Measurements from ENCODE around the gene CMYA5. TPM values are rescaled to one million over a fixed set of nuclear protein-coding genes. Genes with fewer than 3 reads are reported as not detected.

CMYA5 gene
- total and polyA plus RNA-seq, 2 experiments from 2014 or later = 19.8 to 87.2 TPM

DNA sequence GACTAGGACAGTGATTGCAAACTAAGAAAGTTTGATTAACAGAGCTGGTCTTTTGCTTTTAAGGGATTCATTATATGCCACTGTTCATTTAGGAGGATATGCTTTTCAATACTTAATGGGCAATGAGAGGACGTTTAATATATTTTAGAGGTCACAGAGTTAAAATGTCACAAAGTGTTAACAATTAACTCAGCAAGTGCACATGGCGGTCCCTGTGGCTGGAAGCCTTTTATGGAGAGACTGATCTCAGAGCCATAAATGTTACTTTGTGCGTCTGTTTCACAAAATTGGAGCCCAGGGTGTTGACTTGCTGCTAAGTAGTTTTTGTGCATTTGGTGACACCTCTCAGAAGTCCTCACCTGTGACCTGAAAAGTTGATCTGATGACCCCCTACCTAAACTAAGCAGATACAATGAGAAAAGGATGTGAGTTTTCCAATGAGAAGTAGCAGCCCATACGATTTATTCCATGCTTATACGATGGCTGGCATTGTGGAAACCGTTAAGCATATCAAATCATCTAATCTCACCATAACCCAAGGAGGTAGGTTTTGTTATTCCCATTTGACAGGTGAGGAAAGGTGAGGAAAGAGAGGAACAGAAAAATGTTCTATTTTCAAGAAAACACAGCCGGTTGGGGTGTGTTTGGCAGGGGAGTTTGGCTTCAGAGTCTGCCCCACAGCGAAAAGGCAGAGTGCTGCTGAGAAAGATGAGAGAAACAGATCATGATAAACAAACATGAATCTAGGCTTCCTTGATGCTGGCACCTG, 64.4 kb downstream of the CMYA5 start:
- no peaks in the 10 kb centered on the region for H3K4me1 ChIP-seq (ENCODE audit: low read depth)
- no peak overlapping the region for H3K4me3 ChIP-seq
- DNase-seq (ENCODE audit: low read depth in 1 of 2, low spot score in 1 of 2) = no peak
- no peak overlapping the region for H3K27ac ChIP-seq
- H3K27me3 ChIP-seq = no peaks in the 10 kb centered on the region
- H3K36me3 ChIP-seq = peaks cover 54% of the 10 kb centered on the region
- H3K9me3 ChIP-seq (ENCODE audit: low read depth) = no peaks in the 10 kb centered on the region
- TF ChIP-seq, protein P1, sequence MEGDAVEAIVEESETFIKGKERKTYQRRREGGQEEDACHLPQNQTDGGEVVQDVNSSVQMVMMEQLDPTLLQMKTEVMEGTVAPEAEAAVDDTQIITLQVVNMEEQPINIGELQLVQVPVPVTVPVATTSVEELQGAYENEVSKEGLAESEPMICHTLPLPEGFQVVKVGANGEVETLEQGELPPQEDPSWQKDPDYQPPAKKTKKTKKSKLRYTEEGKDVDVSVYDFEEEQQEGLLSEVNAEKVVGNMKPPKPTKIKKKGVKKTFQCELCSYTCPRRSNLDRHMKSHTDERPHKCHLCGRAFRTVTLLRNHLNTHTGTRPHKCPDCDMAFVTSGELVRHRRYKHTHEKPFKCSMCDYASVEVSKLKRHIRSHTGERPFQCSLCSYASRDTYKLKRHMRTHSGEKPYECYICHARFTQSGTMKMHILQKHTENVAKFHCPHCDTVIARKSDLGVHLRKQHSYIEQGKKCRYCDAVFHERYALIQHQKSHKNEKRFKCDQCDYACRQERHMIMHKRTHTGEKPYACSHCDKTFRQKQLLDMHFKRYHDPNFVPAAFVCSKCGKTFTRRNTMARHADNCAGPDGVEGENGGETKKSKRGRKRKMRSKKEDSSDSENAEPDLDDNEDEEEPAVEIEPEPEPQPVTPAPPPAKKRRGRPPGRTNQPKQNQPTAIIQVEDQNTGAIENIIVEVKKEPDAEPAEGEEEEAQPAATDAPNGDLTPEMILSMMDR (IDR thresholded peaks at IDR 0.05; ENCODE audit: low read depth, low read length) = no peak

DNA sequence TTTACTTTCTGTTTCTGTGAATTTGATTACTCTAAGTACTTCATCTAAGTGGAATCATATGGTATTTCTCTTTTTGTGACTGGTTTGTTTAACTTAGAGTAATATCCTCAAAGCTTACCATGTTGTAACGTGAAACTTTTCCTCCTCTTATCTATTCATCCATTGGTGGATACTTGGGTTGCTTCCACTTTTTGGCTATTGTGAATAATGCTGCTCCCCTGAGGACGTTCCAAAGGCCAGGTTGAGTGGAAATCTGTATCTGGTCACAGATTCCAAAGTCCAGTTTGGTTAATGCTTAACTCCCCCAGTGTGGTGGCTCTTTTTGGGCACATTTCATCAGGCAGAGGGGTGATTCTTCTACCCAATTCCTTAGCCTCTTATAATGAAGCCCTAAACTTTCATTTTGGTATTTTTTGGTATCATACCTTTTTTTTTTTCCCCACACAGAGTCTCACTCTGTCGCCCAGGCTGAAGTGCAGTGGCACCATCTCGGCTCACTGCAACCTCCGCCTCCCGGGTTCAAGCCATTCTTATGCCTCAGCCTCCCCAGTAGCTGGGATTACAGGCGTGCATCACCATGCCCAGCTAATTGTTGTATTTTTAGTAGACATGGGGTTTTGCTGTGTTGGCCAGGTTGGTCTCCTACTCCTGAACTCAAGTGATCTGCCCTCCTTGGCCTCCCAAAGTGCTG, 65.4 kb downstream of the CMYA5 start:
- DNase-seq (ENCODE audit: low read depth in 1 of 2, low spot score in 1 of 2) = no peak
- H3K4me1 ChIP-seq (ENCODE audit: low read depth) = no peaks in the 10 kb centered on the region
- H3K36me3 ChIP-seq = peaks cover 53% of the 10 kb centered on the region
- no peak overlapping the region for H3K27ac ChIP-seq
- H3K27me3 ChIP-seq = no peaks in the 10 kb centered on the region
- H3K9me3 ChIP-seq (ENCODE audit: low read depth) = no peaks in the 10 kb centered on the region
- TF ChIP-seq, protein P1 (IDR thresholded peaks at IDR 0.05; ENCODE audit: low read depth, low read length) = no peak
- H3K4me3 ChIP-seq = no peak overlapping the region

DNA sequence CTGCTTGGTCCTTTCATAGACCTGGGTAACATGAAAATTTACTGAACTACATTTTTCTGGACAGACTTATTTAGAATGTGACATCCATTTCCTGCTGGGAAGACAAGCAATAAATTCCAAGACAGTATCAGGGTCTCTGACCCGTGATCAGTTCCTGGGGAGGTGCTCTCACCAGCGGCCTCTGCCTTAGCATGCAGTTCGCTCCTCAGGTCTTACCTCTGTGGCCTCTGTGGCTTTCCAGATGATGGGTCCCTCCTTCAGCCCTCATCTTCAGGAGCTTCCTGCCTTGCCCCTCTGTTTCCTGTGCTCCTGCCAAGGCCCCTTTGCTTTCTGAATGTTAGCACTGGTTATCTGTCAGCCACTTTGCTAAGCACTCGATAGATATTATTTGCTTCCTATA, 66.4 kb downstream of the CMYA5 start:
- Histone ChIP-seq H3K27ac (no peak overlapping the region), H3K27me3 (no peaks in the 10 kb centered on the region), H3K4me1 (ENCODE audit: low read depth) (no peaks in the 10 kb centered on the region), H3K9me3 (ENCODE audit: low read depth) (no peaks in the 10 kb centered on the region), H3K36me3 (peaks cover 49% of the 10 kb centered on the region), H3K4me3 (no peak overlapping the region)
- DNase-seq (ENCODE audit: low read depth in 1 of 2, low spot score in 1 of 2) = no peak
- TF ChIP-seq, protein P1 (IDR thresholded peaks at IDR 0.05; ENCODE audit: low read depth, low read length) = no peak

DNA sequence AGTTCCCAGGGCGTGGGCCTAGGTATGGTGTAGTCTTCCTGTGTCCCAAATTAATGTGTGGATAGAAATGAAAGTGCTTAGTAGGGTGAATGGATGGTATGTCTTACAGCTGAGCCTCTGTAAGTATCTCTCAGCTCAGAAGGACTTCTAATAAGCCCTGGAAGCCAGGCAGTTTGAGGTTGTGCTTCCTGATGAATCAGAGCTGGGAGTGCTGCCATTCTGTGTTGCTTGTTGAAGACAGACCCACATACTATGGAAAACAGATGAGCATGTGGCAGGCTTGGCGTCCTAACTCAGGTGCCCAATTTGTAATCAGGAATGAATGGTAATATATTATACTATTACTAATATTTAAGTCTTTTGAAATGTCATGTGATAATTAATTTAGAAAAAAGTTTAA, 69.8 kb downstream of the CMYA5 start:
- TF ChIP-seq, protein P1 (IDR thresholded peaks at IDR 0.05; ENCODE audit: low read depth, low read length) = no peak
- Histone ChIP-seq H3K4me1 (ENCODE audit: low read depth) (no peaks in the 10 kb centered on the region), H3K27me3 (no peaks in the 10 kb centered on the region), H3K27ac (no peak overlapping the region), H3K9me3 (ENCODE audit: low read depth) (no peaks in the 10 kb centered on the region), H3K4me3 (no peak overlapping the region), H3K36me3 (peaks cover 50% of the 10 kb centered on the region)
- peak in 1 of 2 donors; percentile 58 for DNase-seq (ENCODE audit: low read depth in 1 of 2, low spot score in 1 of 2)

DNA sequence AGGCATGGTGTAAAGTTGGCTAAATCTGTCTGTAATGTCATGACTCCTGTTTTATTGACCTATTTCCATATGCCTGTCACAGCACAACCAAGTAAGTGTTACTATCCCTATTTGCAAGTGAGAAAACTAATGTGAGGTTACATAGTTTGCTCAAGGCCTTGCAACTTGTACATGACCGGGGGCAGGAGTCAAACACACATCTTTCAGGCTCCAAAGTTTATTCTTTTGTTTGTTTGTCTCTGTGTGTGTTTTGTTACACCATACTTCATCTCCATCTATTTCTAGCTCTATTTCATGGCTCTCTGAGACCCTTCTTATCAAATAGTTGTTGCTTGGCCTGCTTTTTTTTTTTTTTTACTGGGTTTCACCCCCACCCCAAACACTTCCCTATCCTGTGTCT, 70.2 kb downstream of the CMYA5 start:
- TF ChIP-seq, protein P1 (IDR thresholded peaks at IDR 0.05; ENCODE audit: low read depth, low read length) = no peak
- H3K9me3 ChIP-seq (ENCODE audit: low read depth) = no peaks in the 10 kb centered on the region

More for the DNA sequence above, 70.2 kb downstream of the CMYA5 start:
- no peak overlapping the region for H3K4me3 ChIP-seq
- peaks cover 50% of the 10 kb centered on the region for H3K36me3 ChIP-seq
- no peak for DNase-seq (ENCODE audit: low read depth in 1 of 2, low spot score in 1 of 2)
- no peaks in the 10 kb centered on the region for H3K27me3 ChIP-seq
- H3K27ac ChIP-seq = no peak overlapping the region
- H3K4me1 ChIP-seq (ENCODE audit: low read depth) = no peaks in the 10 kb centered on the region
